Esophagus squamous epithelium (tissue), 5 donors: Measurements from ENCODE around the gene SATB1. TPM values are rescaled to one million over a fixed set of nuclear protein-coding genes. Genes with fewer than 3 reads are reported as not detected.
A peak's percentile ranks its signal among the peaks of the same experiment; 100 is the strongest.

Experiments used
- DNase-seq: peaks from one replicate; lab custom pipeline; 2025; lab: John Stamatoyannopoulos, UW
- H3K27ac ChIP-seq, 4 donors: fragments of 200-600 bp; sonication (generic); one replicate each; pipeline ENCODE4 v1.5.1; 2016 to 2019; ENCODE audit warnings: mild to moderate bottlenecking in 1 of 4
- H3K27me3 ChIP-seq, 4 donors: fragments of 200-600 bp; sonication (generic); 1 replicate in 3 of 4; 2 replicates in 1 of 4; pipeline versions ENCODE4 v1.5.1 to v1.6.0; 2017 to 2021; ENCODE audit warnings: antibody characterized with exemption in 1 of 4
- H3K36me3 ChIP-seq, 3 donors: fragments of 200-600 bp; sonication (generic); one replicate each; pipeline ENCODE4 v1.5.1; 2016 to 2019
- H3K4me1 ChIP-seq, 3 donors: fragments of 200-600 bp; sonication (generic); one replicate each; pipeline ENCODE4 v1.5.1; 2017 to 2019
- H3K4me3 ChIP-seq, 4 donors: fragments of 200-600 bp; sonication (generic); 1 replicate in 3 of 4; 2 replicates in 1 of 4; pipeline ENCODE4 v1.5.1; 2016 to 2019; ENCODE audit warnings: mild to moderate bottlenecking in 2 of 4, moderate library complexity in 1 of 4
- H3K9me3 ChIP-seq, 3 donors: fragments of 200-600 bp; sonication (generic); one replicate each; pipeline ENCODE4 v1.5.1; 2016 to 2019
- CTCF ChIP-seq, 6 experiments: fragments of 450-650 bp in 4 of 6; fragments of 200-600 bp in 2 of 6; sonication (generic) in 2 of 6; IDR thresholded peaks; one replicate each; pipeline ENCODE4 v1.5.1; 2016 to 2019; ENCODE audit warnings: antibody characterized with exemption in 6 of 6, mild to moderate bottlenecking in 4 of 6, moderate library complexity in 4 of 6
- POLR2A ChIP-seq, 4 donors: fragments of 450-650 bp; IDR thresholded peaks; one replicate each; pipeline ENCODE4 v1.6.1; 2017; ENCODE audit warnings: antibody characterized with exemption in 4 of 4, mild to moderate bottlenecking in 4 of 4, moderate library complexity in 3 of 4
- WGBS, 2 donors: methylation state at CpG; one replicate each; pipeline ENCODE4 v1.1.5; 2018; 5-methylcytosine and 5-hydroxymethylcytosine counted together
- intact Hi-C: fragments of 100-400 bp; cut with DNase I; formaldehyde crosslinking; loops from one replicate; pipeline ENCODE4 v1.15.0; 2022
- total RNA-seq, 4 donors: library from RNA; depleted of rRNA; stranded (reverse); fragments of >200 nt; gene quantifications; one replicate each; pipeline ENCODE4 v1.1.0, GENCODE V29; 2016
- donor health status: DM: yes; HTN: yes; CAD: no.

Gene SATB1
- total RNA-seq, 4 donors from 2014 or later: 16.9 to 24.4 (median 20.0) TPM

GRCh38 chr3:18439281-18439680 is 14.1 kb upstream of the SATB1 start:
- no peak for DNase-seq
- WGBS, 2 donors: 47 to 68% methylated on average over 1 of the region's 1 CpG

GRCh38 chr3:18438586-18438985 is 13.4 kb upstream of the SATB1 start:
- H3K9me3 ChIP-seq: no peaks in the 10 kb centered on the region
- DNase-seq: no peak
- H3K27me3 ChIP-seq: peaks cover 0 to 92% (median 7%) of the 10 kb centered on the region in 4 donors
- peak in 1 of 4 donors; percentile 39 for TF ChIP-seq POLR2A (IDR thresholded peaks at IDR 0.05)
- TF ChIP-seq CTCF (IDR thresholded peaks at IDR 0.05): no peak
- no peaks in the 10 kb centered on the region for H3K36me3 ChIP-seq
- WGBS, 2 donors: 74 to 79% methylated on average over 4 to 5 of the region's 6 CpGs
- no peak overlapping the region for H3K4me3 ChIP-seq
- H3K4me1 ChIP-seq: peaks cover 0 to 4% (median 4%) of the 10 kb centered on the region in 3 donors
- no peak overlapping the region for H3K27ac ChIP-seq
- intact Hi-C loops: no loop called here

More at GRCh38 chr3:18439281-18439680, 14.1 kb upstream of the SATB1 start:
- Histone ChIP-seq H3K27me3 (peaks cover 3 to 92% (median 8%) of the 10 kb centered on the region in 4 donors), H3K4me3 (no peak overlapping the region), H3K9me3 (no peaks in the 10 kb centered on the region), H3K36me3 (no peaks in the 10 kb centered on the region), H3K4me1 (peaks cover 7 to 11% (median 7%) of the 10 kb centered on the region in 3 donors), H3K27ac (no peak overlapping the region)
- intact Hi-C loops: no loop called here
- TF ChIP-seq POLR2A (IDR thresholded peaks at IDR 0.05) (no peak), CTCF (IDR thresholded peaks at IDR 0.05) (no peak)

GRCh38 chr3:18436213-18436612 is 11.1 kb upstream of the SATB1 start:
- intact Hi-C loops: no loop called here
- Histone ChIP-seq H3K27me3 (peaks cover 0 to 87% (median 4%) of the 10 kb centered on the region in 4 donors), H3K36me3 (no peaks in the 10 kb centered on the region), H3K4me1 (no peaks in the 10 kb centered on the region), H3K27ac (no peak overlapping the region), H3K9me3 (no peaks in the 10 kb centered on the region), H3K4me3 (no peak overlapping the region)
- TF ChIP-seq POLR2A (IDR thresholded peaks at IDR 0.05): no peak
- no peak for TF ChIP-seq CTCF (IDR thresholded peaks at IDR 0.05)
- 68 to 75% methylated on average over 2 of the region's 2 CpGs for WGBS, 2 donors
- DNase-seq: no peak

- intact Hi-C loops: no loop called here
Observed at GRCh38 chr3:18434711-18435110, 9.6 kb upstream of the SATB1 start.

GRCh38 chr3:18432752-18433151 is 7.6 kb upstream of the SATB1 start:
- 77 to 81% methylated on average over 1 of the region's 1 CpG for WGBS, 2 donors
- peaks cover 0 to 8% (median 0%) of the 10 kb centered on the region in 3 donors for H3K4me1 ChIP-seq
- no peak for TF ChIP-seq CTCF (IDR thresholded peaks at IDR 0.05)
- no peak for TF ChIP-seq POLR2A (IDR thresholded peaks at IDR 0.05)
- H3K4me3 ChIP-seq: no peak overlapping the region
- no peaks in the 10 kb centered on the region for H3K9me3 ChIP-seq
- peaks cover 0 to 57% (median 0%) of the 10 kb centered on the region in 4 donors for H3K27me3 ChIP-seq
- intact Hi-C loops: no loop called here
- no peak overlapping the region for H3K27ac ChIP-seq
- no peaks in the 10 kb centered on the region for H3K36me3 ChIP-seq
- no peak for DNase-seq

More at GRCh38 chr3:18434711-18435110, 9.6 kb upstream of the SATB1 start:
- Histone ChIP-seq H3K4me1 (peaks cover 0 to 8% (median 0%) of the 10 kb centered on the region in 3 donors), H3K4me3 (no peak overlapping the region), H3K27ac (no peak overlapping the region), H3K9me3 (no peaks in the 10 kb centered on the region), H3K27me3 (peaks cover 0 to 74% (median 3%) of the 10 kb centered on the region in 4 donors), H3K36me3 (no peaks in the 10 kb centered on the region)
- no peak for DNase-seq
- TF ChIP-seq POLR2A (IDR thresholded peaks at IDR 0.05) (no peak), CTCF (IDR thresholded peaks at IDR 0.05) (no peak)
- WGBS, 2 donors: 85 to 86% methylated on average over 6 of the region's 6 CpGs
